ENCODE results near the gene ZNF35. TPM values are rescaled to one million over a fixed set of nuclear protein-coding genes. Genes with fewer than 3 reads are reported as not detected.
"Not testable (repeated sequence)": the region's sequence is repeated elsewhere in the genome, so short reads cannot be mapped to it uniquely, and the experiment has no call there.

ZNF35 gene
- polyA plus RNA-seq, 3 donors from 2014 or later, result 4.7 to 8.1 (median 6.5) TPM

- DNase-seq, result no peak
- Mint-ChIP-seq H3K4me3 (no peak overlapping the region), H3K27ac (no peak overlapping the region), H3K27me3 (ENCODE audit: low read depth in 3 of 3) (no peaks in the 10 kb centered on the region), H3K9me3 (peaks cover 10 to 31% (median 23%) of the 10 kb centered on the region in 6 donors), H3K4me1 (no peaks in the 10 kb centered on the region), H3K36me3 (peaks cover 46 to 73% (median 62%) of the 10 kb centered on the region in 3 donors)
These were observed 12.7 kb downstream of the ZNF35 start for GRCh38 chr3:44661189-44661588.

DNA sequence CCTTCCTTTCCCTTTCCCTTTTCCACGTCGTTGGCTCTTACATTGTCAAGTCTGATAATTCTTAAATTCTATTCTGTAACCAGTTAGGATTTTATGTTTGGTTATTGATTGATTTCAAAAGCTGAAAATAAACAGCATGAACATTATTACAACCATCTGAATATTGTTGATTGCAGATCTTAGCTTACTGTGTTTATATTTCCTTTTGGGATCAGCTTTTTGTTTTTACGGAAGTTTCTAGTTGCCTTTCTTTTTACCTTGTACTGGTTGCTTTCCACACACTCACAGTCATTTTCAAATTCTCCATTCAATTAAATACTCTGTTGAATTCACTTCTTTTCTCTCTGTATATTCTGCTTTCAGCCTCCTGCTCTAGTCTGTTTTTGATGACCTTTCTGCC is 16.6 kb downstream of the ZNF35 start:
- peaks cover 0 to 9% (median 4%) of the 10 kb centered on the region in 6 donors for H3K9me3 Mint-ChIP-seq

DNA sequence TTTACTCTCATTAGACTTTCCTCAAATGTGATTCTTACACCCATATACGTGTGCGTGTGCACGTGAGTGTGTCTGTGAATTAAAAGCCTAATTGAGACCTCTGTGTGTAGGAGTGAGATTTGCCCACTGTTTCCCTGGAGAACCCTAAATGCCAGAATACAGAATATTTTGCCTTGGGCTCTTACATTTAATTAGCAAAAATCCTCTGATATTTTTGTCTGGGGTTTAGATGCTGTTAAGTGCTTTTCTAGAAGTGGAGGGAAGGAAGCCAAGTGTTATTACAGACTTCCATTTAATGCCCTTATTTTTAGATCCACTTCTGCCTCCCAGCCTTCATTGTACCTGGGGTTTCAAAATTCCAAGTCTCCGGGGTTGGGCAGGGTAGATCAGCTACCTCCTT is 17.8 kb downstream of the ZNF35 start:
- Mint-ChIP-seq H3K9me3 (peaks cover 0 to 9% (median 0%) of the 10 kb centered on the region in 6 donors), H3K36me3 (peaks cover 4 to 24% (median 16%) of the 10 kb centered on the region in 3 donors), H3K4me1 (no peaks in the 10 kb centered on the region), H3K4me3 (no peak overlapping the region), H3K27ac (no peak overlapping the region), H3K27me3 (ENCODE audit: low read depth in 3 of 3) (no peaks in the 10 kb centered on the region)
- no peak for DNase-seq

More for the DNA sequence above, 16.6 kb downstream of the ZNF35 start:
- no peak for DNase-seq
- peaks cover 11 to 36% (median 26%) of the 10 kb centered on the region in 3 donors for H3K36me3 Mint-ChIP-seq
- no peak overlapping the region for H3K4me3 Mint-ChIP-seq
- H3K27ac Mint-ChIP-seq, result no peak overlapping the region
- no peaks in the 10 kb centered on the region for H3K4me1 Mint-ChIP-seq
- no peaks in the 10 kb centered on the region for H3K27me3 Mint-ChIP-seq (ENCODE audit: low read depth in 3 of 3)

GRCh38 chr3:44669760-44670159 is 21.2 kb downstream of the ZNF35 start:
- H3K4me1 Mint-ChIP-seq, result no peaks in the 10 kb centered on the region
- no peak overlapping the region for H3K4me3 Mint-ChIP-seq

DNA sequence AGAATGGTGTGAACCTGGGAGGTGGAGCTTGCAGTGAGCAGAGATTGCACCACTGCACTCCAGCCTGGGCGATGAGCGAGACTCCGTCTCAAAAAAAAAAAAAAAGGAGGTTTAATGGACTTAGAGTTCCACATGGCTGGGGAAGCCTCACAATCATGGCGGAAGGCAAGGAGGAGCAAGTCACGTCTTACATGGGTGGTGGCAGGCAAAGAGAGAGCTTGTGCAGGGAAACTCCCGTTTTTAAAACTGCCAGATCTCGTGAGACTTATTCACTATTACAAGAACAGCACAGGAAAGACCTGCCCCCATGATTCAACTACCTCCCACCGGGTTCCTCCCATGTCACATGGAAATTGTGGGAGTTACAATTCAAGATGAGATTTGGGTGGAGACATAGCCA is 24.9 kb downstream of the ZNF35 start:
- not testable (repeated sequence) for H3K4me3 Mint-ChIP-seq; H3K27ac Mint-ChIP-seq; DNase-seq; H3K4me1 Mint-ChIP-seq; H3K27me3 Mint-ChIP-seq (ENCODE audit: low read depth in 3 of 3)
- Mint-ChIP-seq H3K36me3 (peaks cover 0 to 14% (median 3%) of the 10 kb centered on the region in 3 donors), H3K9me3 (peaks cover 0 to 11% (median 4%) of the 10 kb centered on the region in 6 donors)

More at GRCh38 chr3:44669760-44670159, 21.2 kb downstream of the ZNF35 start:
- H3K9me3 Mint-ChIP-seq, result peaks cover 0 to 9% (median 5%) of the 10 kb centered on the region in 6 donors
- H3K27ac Mint-ChIP-seq, result no peak overlapping the region
- H3K27me3 Mint-ChIP-seq (ENCODE audit: low read depth in 3 of 3), result no peaks in the 10 kb centered on the region
- no peak for DNase-seq
- H3K36me3 Mint-ChIP-seq, result peaks cover 0 to 16% (median 12%) of the 10 kb centered on the region in 3 donors

- no peak for DNase-seq
- Mint-ChIP-seq H3K27me3 (ENCODE audit: low read depth in 3 of 3) (peaks cover 0 to 3% (median 1%) of the 10 kb centered on the region in 3 donors), H3K36me3 (peaks cover 0 to 14% (median 3%) of the 10 kb centered on the region in 3 donors), H3K4me3 (no peak overlapping the region), H3K4me1 (no peaks in the 10 kb centered on the region), H3K9me3 (peaks cover 0 to 11% (median 3%) of the 10 kb centered on the region in 6 donors), H3K27ac (no peak overlapping the region)
These were observed 25.7 kb downstream of the ZNF35 start for GRCh38 chr3:44674211-44674610.

- Mint-ChIP-seq H3K36me3 (peaks cover 6 to 33% (median 18%) of the 10 kb centered on the region in 3 donors), H3K27ac (no peak overlapping the region), H3K4me3 (no peak overlapping the region), H3K4me1 (no peaks in the 10 kb centered on the region), H3K9me3 (peaks cover 0 to 22% (median 9%) of the 10 kb centered on the region in 6 donors), H3K27me3 (ENCODE audit: low read depth in 3 of 3) (peaks cover 0 to 3% (median 1%) of the 10 kb centered on the region in 3 donors)
- no peak for DNase-seq
These were observed 30.1 kb downstream of the ZNF35 start for GRCh38 chr3:44678480-44679116.

GRCh38 chr3:44680921-44681455 is 32.5 kb downstream of the ZNF35 start:
- peaks cover 0 to 19% (median 10%) of the 10 kb centered on the region in 6 donors for H3K9me3 Mint-ChIP-seq

GRCh38 chr3:44682182-44682896 is 33.8 kb downstream of the ZNF35 start:
- no peak overlapping the region for H3K27ac Mint-ChIP-seq
- no peak overlapping the region for H3K4me3 Mint-ChIP-seq
- peaks cover 2 to 22% (median 11%) of the 10 kb centered on the region in 6 donors for H3K9me3 Mint-ChIP-seq
- no peak for DNase-seq
- peaks cover 2 to 8% (median 3%) of the 10 kb centered on the region in 3 donors for H3K27me3 Mint-ChIP-seq (ENCODE audit: low read depth in 3 of 3)
- peaks cover 20 to 25% of the 10 kb centered on the region in 2 donors for H3K4me1 Mint-ChIP-seq
- H3K36me3 Mint-ChIP-seq, result peaks cover 9 to 30% (median 29%) of the 10 kb centered on the region in 3 donors

More at GRCh38 chr3:44680921-44681455, 32.5 kb downstream of the ZNF35 start:
- Mint-ChIP-seq H3K36me3 (peaks cover 9 to 33% (median 30%) of the 10 kb centered on the region in 3 donors), H3K4me3 (no peak overlapping the region), H3K27me3 (ENCODE audit: low read depth in 3 of 3) (peaks cover 2 to 3% (median 3%) of the 10 kb centered on the region in 3 donors), H3K4me1 (peaks cover 19 to 20% of the 10 kb centered on the region in 2 donors), H3K27ac (no peak overlapping the region)
- no peak for DNase-seq

DNA sequence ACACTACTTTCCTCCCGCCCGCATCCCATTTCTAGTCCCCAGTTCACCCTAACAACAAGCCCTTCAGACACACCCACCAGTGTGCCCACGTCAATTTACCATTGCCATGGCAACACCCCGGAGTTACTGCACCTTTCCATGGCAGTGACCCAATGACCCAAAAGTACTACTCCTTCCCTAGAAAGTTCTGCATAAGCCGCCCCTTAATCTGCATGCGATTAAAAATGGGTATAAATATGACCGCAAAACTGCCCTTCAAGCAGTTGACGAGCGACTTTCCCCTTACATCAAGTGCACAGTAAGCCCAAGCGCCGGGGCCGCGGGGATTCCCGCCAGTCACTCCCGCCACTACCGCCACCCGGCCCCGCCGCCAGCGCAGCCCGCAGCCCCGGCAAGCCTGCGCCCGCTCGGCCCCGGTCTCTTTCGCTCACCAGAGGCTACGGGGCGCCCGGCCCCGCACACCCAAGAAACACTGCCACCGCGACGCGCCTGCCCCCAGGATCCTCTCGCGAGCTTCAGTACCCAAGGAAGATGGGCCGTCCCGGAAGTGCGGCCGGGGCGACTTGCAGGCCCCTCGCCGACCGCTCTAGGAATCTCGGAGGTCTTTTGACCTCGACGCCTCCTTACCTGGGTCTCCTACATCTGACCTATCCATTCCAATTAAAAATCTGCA is 36.7 kb downstream of the ZNF35 start:
- H3K27me3 Mint-ChIP-seq (ENCODE audit: low read depth in 3 of 3), result peaks cover 5 to 13% (median 8%) of the 10 kb centered on the region in 3 donors
- peaks cover 20 to 25% of the 10 kb centered on the region in 2 donors for H3K4me1 Mint-ChIP-seq
- peak; percentile 68 to 77 (median 77) for DNase-seq
- H3K36me3 Mint-ChIP-seq, result peaks cover 9 to 30% (median 29%) of the 10 kb centered on the region in 3 donors
- peak overlapping the region; percentile 81 to 91 (median 86) for H3K4me3 Mint-ChIP-seq
- peak overlapping the region; percentile 71 to 96 (median 77) for H3K27ac Mint-ChIP-seq
- peaks cover 2 to 27% (median 16%) of the 10 kb centered on the region in 6 donors for H3K9me3 Mint-ChIP-seq

- Mint-ChIP-seq H3K4me1 (peaks cover 20 to 25% of the 10 kb centered on the region in 2 donors), H3K36me3 (peaks cover 3 to 19% (median 13%) of the 10 kb centered on the region in 3 donors), H3K4me3 (no peak overlapping the region), H3K9me3 (peaks cover 2 to 19% (median 12%) of the 10 kb centered on the region in 6 donors), H3K27me3 (ENCODE audit: low read depth in 3 of 3) (peaks cover 8 to 17% (median 13%) of the 10 kb centered on the region in 3 donors), H3K27ac (no peak overlapping the region)
- no peak for DNase-seq
These were observed 39.4 kb downstream of the ZNF35 start for GRCh38 chr3:44687898-44688297.
